ENCODE measurements around the gene EVI5L. TPM values are rescaled to one million over a fixed set of nuclear protein-coding genes. Genes with fewer than 3 reads are reported as not detected.
A peak's percentile ranks its signal among the peaks of the same experiment; 100 is the strongest.

EVI5L gene
- total and polyA plus RNA-seq, 2 of the 8 experiments (the other 6 are each of a cell fraction or from before 2014, with no cell fraction given) = 7.2 to 11.0 TPM

- H2BK5ac ChIP-seq (ENCODE audit: low read depth, low read length) = peak overlapping the region; percentile 80; the same call in 1 of the 2 replicates
- H4K5ac ChIP-seq (ENCODE audit: insufficient read length, low read depth, low read length) = peak overlapping the region; percentile 57
- H2BK120ac ChIP-seq (replicated peaks; ENCODE audit: low read depth, low read length) = no peak overlapping the region
- 0 out of 2 replicates have a peak overlapping the region, but pooled peaks have one; percentile 60 for H2BK12ac ChIP-seq (ENCODE audit: low read depth, low read length)
- no peak overlapping the region for H2AFZ ChIP-seq (ENCODE audit: low read length)
- H4K91ac ChIP-seq (replicated peaks; ENCODE audit: insufficient read length, low read length) = no peak overlapping the region
- no peak overlapping the region for H3K23ac ChIP-seq (ENCODE audit: insufficient read length)
- H3K79me2 ChIP-seq (ENCODE audit: control insufficient read depth in 1 of 2, insufficient read depth in 2 of 2, low read length in 2 of 2) = no peaks in the 10 kb centered on the region
- ChIA-PET CTCF (ENCODE audit: partially characterized antibody) (interaction anchor here (0.8 to 11.2 kb wide), 14 partner anchors 8 to 244 kb away, joined by 3 to 112 read pairs (median 4); partner anchors contain the start of genes SNAPC2 and TGFBR3L), POLR2A (ENCODE audit: partially characterized antibody) (interaction anchor here (1.4 to 10.5 kb wide), 6 partner anchors 9 to 81 kb away, joined by 3 to 106 read pairs (median 7); partner anchors contain the start of genes PRR36, SNAPC2, TGFBR3L and TIMM44)
- H3K23me2 ChIP-seq (ENCODE audit: low read depth, low read length) = peaks cover 15% of the 10 kb centered on the region; the same call in 1 of the 2 replicates
- no peaks in the 10 kb centered on the region for H3K9me3 ChIP-seq (ENCODE audit: insufficient read depth in 2 of 2, low read depth in 1 of 2, low read length in 1 of 2)
- H4K20me1 ChIP-seq (replicated peaks in 1 of 2; ENCODE audit: control insufficient read depth in 1 of 2, insufficient read depth in 2 of 2, low read length in 2 of 2) = peaks cover 0 to 10% of the 10 kb centered on the region in 2 experiments
- peak overlapping the region; percentile 30 to 66 (median 50) for H3K4me3 ChIP-seq (ENCODE audit: extremely low read depth in 1 of 4, insufficient read depth in 2 of 4, low read depth in 3 of 4, low read length in 4 of 4)
- no peaks in the 10 kb centered on the region for H3K79me1 ChIP-seq (ENCODE audit: low read depth, low read length)
- H3K27me3 ChIP-seq (replicated peaks in 1 of 4; ENCODE audit: control insufficient read depth in 3 of 4, extremely low read depth in 1 of 4, insufficient read depth in 3 of 4, low read length in 3 of 4) = peaks cover 8 to 45% (median 32%) of the 10 kb centered on the region in 4 experiments
- H3K36me3 ChIP-seq (ENCODE audit: control insufficient read depth in 2 of 4, insufficient read depth in 4 of 4, low read length in 3 of 4) = no peaks in the 10 kb centered on the region
- H3K56ac ChIP-seq (replicated peaks; ENCODE audit: insufficient read length, low read depth, low read length) = no peak overlapping the region
- WGBS, 2 experiments (ENCODE audit: extremely low coverage in 1 of 2, insufficient coverage in 1 of 2, insufficient read length in 1 of 2, insufficient replicate concordance in 2 of 2, low coverage in 1 of 2, low lambda C conversion rate in 2 of 2, missing lambda C conversion rate in 1 of 2) = 1% methylated on average over 7 of the region's 67 CpGs; no CpG with 5 or more reads in 1 of the 2 experiments
- H2BK20ac ChIP-seq (ENCODE audit: low read length) = no peak overlapping the region
- FAIRE-seq (no peak), DNase-seq (ENCODE audit: low read depth in 1 of 2, low spot score in 2 of 2) (peak; percentile 83 to 99)
- H3K18ac ChIP-seq (ENCODE audit: extremely low read depth, low read length) = 0 out of 2 replicates have a peak overlapping the region, but pooled peaks have one; percentile 75
- no peak overlapping the region for H2BK15ac ChIP-seq (ENCODE audit: low read length)
- H3K4me1 ChIP-seq (replicated peaks in 1 of 4; ENCODE audit: control insufficient read depth in 3 of 4, insufficient read depth in 4 of 4, low read length in 3 of 4) = peaks cover 4 to 33% (median 20%) of the 10 kb centered on the region in 4 experiments; a peak in 6 of 7 replicates
- peak overlapping the region; percentile 74 to 100 for H3K4me2 ChIP-seq (ENCODE audit: insufficient read depth in 1 of 2, low read depth in 2 of 2, low read length in 2 of 2)
- no peak overlapping the region for H3K27ac ChIP-seq (ENCODE audit: low read depth, low read length)
- H2AK5ac ChIP-seq (ENCODE audit: low read depth, low read length) = 0 out of 2 replicates have a peak overlapping the region, but pooled peaks have one; percentile 30
- no peak overlapping the region for H3K4ac ChIP-seq (replicated peaks; ENCODE audit: insufficient read length, low read depth, low read length)
- peak overlapping the region in 3 of 4 experiments; percentile 2 to 34 (median 20); a peak in 1 of 7 replicates for H3K9ac ChIP-seq (replicated peaks in 1 of 4; ENCODE audit: extremely low read depth in 1 of 4, low read depth in 3 of 4, low read length in 3 of 4)
- TF ChIP-seq SP1 (IDR thresholded peaks at IDR 0.05; ENCODE audit: low read depth, low read length) (peak; percentile 67; the same call in 1 of the 2 replicates), PHF8 (conservative IDR thresholded peaks at IDR 0.05; ENCODE audit: low read depth, low read length) (no peak), EGR1 (IDR thresholded peaks at IDR 0.05; ENCODE audit: borderline replicate concordance, low read depth, low read length) (peak; percentile 39; the same call in 1 of the 2 replicates), TAF1 (IDR thresholded peaks at IDR 0.05; ENCODE audit: low read depth, low read length) (peak; percentile 37), SIRT6 (IDR thresholded peaks at IDR 0.05; ENCODE audit: low read length) (no peak), POLR2A (IDR thresholded peaks at IDR 0.05; ENCODE audit: control extremely low read depth in 1 of 2, low read depth in 2 of 2, low read length in 2 of 2) (peak in 1 of 2 experiments; percentile 45; a peak in 1 of 3 replicates)
- H4K8ac ChIP-seq (ENCODE audit: extremely low read depth, insufficient read depth, low read length) = no peak overlapping the region; the same call in 1 of the 2 replicates
- H3K14ac ChIP-seq (ENCODE audit: insufficient read length) = no peak overlapping the region
Measured at GRCh38 chr19:7862413-7862951, 32.5 kb downstream of the EVI5L start.
